H9 (cell line): ENCODE data around the gene DNAI7. TPM values are rescaled to one million over a fixed set of nuclear protein-coding genes. Genes with fewer than 3 reads are reported as not detected.

Experiments used
- DNase-seq: peaks from one replicate; pipeline ENCODE4 v3.0.0-alpha.2; 2017
- H2AFZ ChIP-seq: one replicate; pipeline ENCODE4 v1.6.1; 2013; ENCODE audit warnings: mild to moderate bottlenecking, low read length, control low read depth, moderate library complexity
- H2AK5ac ChIP-seq: 2 replicates; pipeline ENCODE4 v1.6.1; 2013; ENCODE audit warnings: low read length, control low read depth, mixed read lengths; ENCODE audit not compliant: insufficient read length
- H2BK120ac ChIP-seq: one replicate; pipeline ENCODE4 v1.6.1; 2013; ENCODE audit warnings: low read depth, mild to moderate bottlenecking, low read length, control low read depth, inconsistent platforms; ENCODE audit not compliant: poor library complexity, severe bottlenecking
- H2BK12ac ChIP-seq: 2 replicates; pipeline ENCODE4 v1.6.1; 2013; ENCODE audit warnings: low read length, control low read depth, mixed read lengths, low read depth; ENCODE audit not compliant: insufficient read length
- H2BK15ac ChIP-seq: 2 replicates; pipeline ENCODE4 v1.6.1; 2013; ENCODE audit warnings: low read depth, low read length, control low read depth
- H2BK20ac ChIP-seq: one replicate; pipeline ENCODE4 v1.6.1; 2013; ENCODE audit warnings: low read depth, mild to moderate bottlenecking, low read length, control low read depth, inconsistent platforms; ENCODE audit not compliant: poor library complexity, severe bottlenecking
- H2BK5ac ChIP-seq: 2 replicates; pipeline ENCODE4 v1.6.1; 2013; ENCODE audit warnings: low read length, control low read depth, mixed read lengths; ENCODE audit not compliant: insufficient read length
- H3K14ac ChIP-seq: 2 replicates; pipeline ENCODE4 v1.6.1; 2013; ENCODE audit warnings: low read length, control low read depth; ENCODE audit not compliant: insufficient read depth
- H3K18ac ChIP-seq: 2 replicates; pipeline ENCODE4 v1.6.1; 2013; ENCODE audit warnings: low read depth, mild to moderate bottlenecking, mixed read lengths, low read length, control low read depth; ENCODE audit not compliant: insufficient read length
- H3K23ac ChIP-seq: 2 replicates; pipeline ENCODE4 v1.6.1; 2013; ENCODE audit warnings: low read length, control low read depth, mixed read lengths, low read depth; ENCODE audit not compliant: insufficient read length
- H3K23me2 ChIP-seq: 2 replicates; pipeline ENCODE4 v1.6.1; 2013; ENCODE audit warnings: low read depth, mild to moderate bottlenecking, mixed read lengths, low read length, control low read depth; ENCODE audit not compliant: insufficient read length, poor library complexity, severe bottlenecking
- H3K27ac ChIP-seq: 2 replicates; pipeline ENCODE4 v1.5.1; 2013; ENCODE audit warnings: low read length, control low read depth, mixed read lengths, low read depth; ENCODE audit not compliant: insufficient read length
- H3K27me3 ChIP-seq: 2 replicates; pipeline ENCODE4 v1.6.1; 2013; ENCODE audit warnings: low read length, control low read depth, inconsistent platforms; ENCODE audit not compliant: insufficient read depth
- H3K4ac ChIP-seq: 2 replicates; pipeline ENCODE4 v1.6.1; 2013; ENCODE audit warnings: low read depth, mild to moderate bottlenecking, control low read depth, inconsistent platforms, low read length, moderate library complexity
- H3K4me1 ChIP-seq: 2 replicates; pipeline ENCODE4 v1.6.1; 2013; ENCODE audit warnings: low read length, control low read depth, inconsistent platforms; ENCODE audit not compliant: insufficient read depth
- H3K4me2 ChIP-seq: 2 replicates; pipeline ENCODE4 v1.6.1; 2013; ENCODE audit warnings: low read length, control low read depth, mixed read lengths; ENCODE audit not compliant: insufficient read length, insufficient read depth
- H3K56ac ChIP-seq: 2 replicates; pipeline ENCODE4 v1.6.1; 2013; ENCODE audit warnings: low read depth, mild to moderate bottlenecking, mixed read lengths, low read length, control low read depth; ENCODE audit not compliant: insufficient read length
- H3K79me1 ChIP-seq: 2 replicates; pipeline ENCODE4 v1.6.1; 2013; ENCODE audit warnings: low read depth, mild to moderate bottlenecking, moderate library complexity, low read length, control low read depth, inconsistent platforms; ENCODE audit not compliant: insufficient read depth, poor library complexity, severe bottlenecking
- H3K79me2 ChIP-seq: 2 replicates; pipeline ENCODE4 v1.6.1; 2013; ENCODE audit warnings: low read length, control low read depth, inconsistent platforms; ENCODE audit not compliant: insufficient read depth
- H3K9ac ChIP-seq: 2 replicates; pipeline ENCODE4 v1.6.1; 2013; ENCODE audit warnings: low read length, control low read depth, mixed read lengths; ENCODE audit not compliant: insufficient read length; ENCODE audit errors: extremely low read depth
- H3K9me3 ChIP-seq: one replicate; pipeline ENCODE4 v1.6.1; 2013; ENCODE audit warnings: low read depth, low read length, inconsistent platforms; ENCODE audit not compliant: control insufficient read depth
- H3T11ph ChIP-seq: one replicate; pipeline ENCODE4 v1.6.1; 2013; ENCODE audit warnings: mild to moderate bottlenecking, low read length, control low read depth, inconsistent platforms
- H4K20me1 ChIP-seq: one replicate; pipeline ENCODE4 v1.6.1; 2013; ENCODE audit not compliant: control insufficient read depth, insufficient read length, insufficient read depth
- H4K5ac ChIP-seq: 2 replicates; pipeline ENCODE4 v1.6.1; 2013; ENCODE audit warnings: low read depth, mild to moderate bottlenecking, mixed read lengths, low read length, control low read depth; ENCODE audit not compliant: insufficient read length
- H4K8ac ChIP-seq: replicated peaks from 2 replicates; pipeline ENCODE4 v1.6.1; 2013; ENCODE audit warnings: low read length, control low read depth, mixed read lengths, low read depth; ENCODE audit not compliant: insufficient read length
- H4K91ac ChIP-seq: 2 replicates; pipeline ENCODE4 v1.6.1; 2013; ENCODE audit warnings: low read depth, mild to moderate bottlenecking, moderate library complexity, mixed read lengths, low read length, control low read depth; ENCODE audit not compliant: insufficient read length
- H3K27ac Mint-ChIP-seq, 3 experiments: 2 replicates in 2 of 3; 3 replicates in 1 of 3; pipeline ENCODE4 v1.8.0; 2020 to 2021; ENCODE audit warnings: mixed read lengths in 3 of 3, mild to moderate bottlenecking in 1 of 3, moderate library complexity in 1 of 3
- H3K27me3 Mint-ChIP-seq: 2 replicates; pipeline ENCODE4 v1.8.0; 2021; ENCODE audit warnings: low read depth, mild to moderate bottlenecking, moderate library complexity, mixed read lengths
- H3K36me3 Mint-ChIP-seq, 3 experiments: 2 replicates in 2 of 3; 3 replicates in 1 of 3; pipeline ENCODE4 v1.8.0; 2020 to 2021; ENCODE audit warnings: low read depth in 3 of 3, mixed read lengths in 3 of 3; ENCODE audit not compliant: insufficient read depth in 1 of 3
- H3K4me1 Mint-ChIP-seq, 2 experiments: 2 replicates each; pipeline ENCODE4 v1.8.0; 2020; ENCODE audit warnings: mixed read lengths in 2 of 2
- H3K4me3 Mint-ChIP-seq, 2 experiments: 2 replicates in 1 of 2; 3 replicates in 1 of 2; pipeline ENCODE4 v1.8.0; 2020 to 2021; ENCODE audit warnings: mild to moderate bottlenecking in 2 of 2, mixed read lengths in 2 of 2, moderate library complexity in 1 of 2
- H3K9me3 Mint-ChIP-seq, 2 experiments: 2 replicates in 1 of 2; 3 replicates in 1 of 2; pipeline ENCODE4 v1.8.0; 2020; ENCODE audit warnings: mild to moderate bottlenecking in 2 of 2, mixed read lengths in 2 of 2, moderate library complexity in 1 of 2
- CTCF ChIP-seq: fragments of 200-600 bp; sonication (generic); conservative IDR thresholded peaks from 3 replicates; pipeline ENCODE4 v1.8.0; 2021; ENCODE audit warnings: antibody characterized with exemption, mild to moderate bottlenecking
- WGBS: extraction: QIAGEN DNeasy Blood & Tissue Kit; methylation state at CpG from one replicate; pipeline ENCODE4 v1.1.7; 2013; ENCODE audit warnings: missing lambda C conversion rate, low lambda C conversion rate, mixed read lengths; ENCODE audit not compliant: insufficient read length; ENCODE audit errors: extremely low coverage; 5-methylcytosine and 5-hydroxymethylcytosine counted together
- total RNA-seq: library from RNA; stranded (reverse); gene quantifications from 2 replicates; pipeline ENCODE4 v1.2.1, GENCODE V29; 2021

DNAI7 gene
- total RNA-seq, 1 experiment from 2014 or later = not detected

- H3K27me3 Mint-ChIP-seq = no peaks in the 10 kb centered on the region
- no peak overlapping the region for H3K27ac Mint-ChIP-seq
- Histone ChIP-seq H3K23me2 (no peaks in the 10 kb centered on the region), H4K20me1 (no peaks in the 10 kb centered on the region), H3K9me3 (no peaks in the 10 kb centered on the region), H2BK120ac (no peak overlapping the region), H3K79me1 (no peaks in the 10 kb centered on the region), H3K18ac (no peak overlapping the region), H2AFZ (no peak overlapping the region), H3K23ac (no peak overlapping the region), H4K91ac (no peak overlapping the region), H4K8ac (no peak overlapping the region), H3K4me1 (peaks cover 3% of the 10 kb centered on the region; the same call in 1 of the 2 replicates), H2BK20ac (no peak overlapping the region), H2BK15ac (no peak overlapping the region), H3K56ac (no peak overlapping the region), H3K4me2 (no peak overlapping the region), H3K79me2 (no peaks in the 10 kb centered on the region), H2BK12ac (no peak overlapping the region), H4K5ac (no peak overlapping the region), H3K27me3 (no peaks in the 10 kb centered on the region), H3T11ph (no peak overlapping the region), H2BK5ac (no peak overlapping the region), H3K9ac (no peak overlapping the region), H2AK5ac (no peak overlapping the region), H3K14ac (no peak overlapping the region), H3K27ac (no peak overlapping the region), H3K4ac (no peak overlapping the region)
- no peaks in the 10 kb centered on the region for H3K36me3 Mint-ChIP-seq
- H3K9me3 Mint-ChIP-seq = no peaks in the 10 kb centered on the region
- WGBS = no CpG with 5 or more reads among the region's 4 CpGs
- DNase-seq = no peak
- no peak for TF ChIP-seq CTCF
- no peak overlapping the region for H3K4me3 Mint-ChIP-seq
- peaks cover 3 to 5% of the 10 kb centered on the region in 2 experiments; a peak in 2 of 4 replicates for H3K4me1 Mint-ChIP-seq
Measured at GRCh38 chr12:25101092-25101445, 93.9 kb downstream of the DNAI7 start.
